OCI-LY7 (cell line): ENCODE results near the gene PCNX2.

Experiments used
- CTCF ChIP-seq: fragments of 200-600 bp; sonication (generic); conservative IDR thresholded peaks from 2 replicates; pipeline ENCODE4 v1.5.1; 2014; ENCODE audit warnings: mild to moderate bottlenecking, antibody characterized with exemption, low read length, moderate library complexity, mixed read lengths
- EZH2phosphoT487 ChIP-seq: fragments of 200-600 bp; sonication (generic); IDR thresholded peaks from 2 replicates; pipeline ENCODE4 v1.6.1; 2018; ENCODE audit warnings: low read depth, borderline replicate concordance, mild to moderate bottlenecking, mixed run types, antibody characterized with exemption, low read length, moderate library complexity, mixed read lengths

- no peak for TF ChIP-seq CTCF
- no peak for TF ChIP-seq EZH2phosphoT487
Observed at GRCh38 chr1:232956081-232956480, 339.4 kb downstream of the PCNX2 start.
